AG10803 (cell line): ENCODE measurements around the gene GPC5.

ENCODE experiments used
- DNase-seq: peaks from one replicate; pipeline ENCODE4 v3.0.0; 2010; ENCODE audit warnings: low read depth
- H3K4me3 ChIP-seq: 2 replicates; pipeline ENCODE4 v1.5.1; 2011; ENCODE audit warnings: mild to moderate bottlenecking, low read length, control low read depth
- CTCF ChIP-seq: conservative IDR thresholded peaks from 2 replicates; pipeline ENCODE4 v1.5.1; 2011; ENCODE audit warnings: mild to moderate bottlenecking, low read length, control low read depth, inconsistent platforms

The GPC5 gene

GRCh38 chr13:92488249-92488852, 1089.9 kb downstream of the GPC5 start:
- DNase-seq: no peak
- no peak overlapping the region for H3K4me3 ChIP-seq
- TF ChIP-seq CTCF: no peak

GRCh38 chr13:92491839-92492238, 1093.4 kb downstream of the GPC5 start:
- no peak overlapping the region for H3K4me3 ChIP-seq
- TF ChIP-seq CTCF: no peak
- DNase-seq: no peak

GRCh38 chr13:92494915-92495314, 1096.5 kb downstream of the GPC5 start:
- no peak for TF ChIP-seq CTCF
- H3K4me3 ChIP-seq: no peak overlapping the region
- DNase-seq: no peak

GRCh38 chr13:92500192-92500591, 1101.8 kb downstream of the GPC5 start:
- DNase-seq: no peak
- no peak overlapping the region for H3K4me3 ChIP-seq
- TF ChIP-seq CTCF: no peak

- no peak overlapping the region for H3K4me3 ChIP-seq
- no peak for TF ChIP-seq CTCF
- DNase-seq: no peak
Observed at GRCh38 chr13:92510416-92510815, 1112.0 kb downstream of the GPC5 start.

- no peak overlapping the region for H3K4me3 ChIP-seq
- no peak for DNase-seq
- TF ChIP-seq CTCF: no peak
Observed at GRCh38 chr13:92512852-92513251, 1114.4 kb downstream of the GPC5 start.

GRCh38 chr13:92513672-92514071, 1115.3 kb downstream of the GPC5 start:
- H3K4me3 ChIP-seq: no peak overlapping the region
- TF ChIP-seq CTCF: no peak
- DNase-seq: no peak
